ENCODE measurements around the gene PPT2. TPM values are rescaled to one million over a fixed set of nuclear protein-coding genes. Genes with fewer than 3 reads are reported as not detected.

The PPT2 gene, protein sequence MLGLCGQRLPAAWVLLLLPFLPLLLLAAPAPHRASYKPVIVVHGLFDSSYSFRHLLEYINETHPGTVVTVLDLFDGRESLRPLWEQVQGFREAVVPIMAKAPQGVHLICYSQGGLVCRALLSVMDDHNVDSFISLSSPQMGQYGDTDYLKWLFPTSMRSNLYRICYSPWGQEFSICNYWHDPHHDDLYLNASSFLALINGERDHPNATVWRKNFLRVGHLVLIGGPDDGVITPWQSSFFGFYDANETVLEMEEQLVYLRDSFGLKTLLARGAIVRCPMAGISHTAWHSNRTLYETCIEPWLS
- total RNA-seq, result 10 to 100 TPM in 1 of 2 experiments, 1 to 10 TPM in 1; 9.9 to 10.1 TPM

GRCh38 chr6:32153564-32154513, at the start of gene PPT2:
Gene PPT2, plus strand, starts transcription at chr6:32154141. Its CDS starts 454 bp downstream, at chr6:32154595.
- H3K4me1 Mint-ChIP-seq, result peaks cover 45% of the 10 kb centered on the region
- peak within 1 kb of the TSS; percentile 92 for H3K27ac Mint-ChIP-seq
- DNase-seq, result peak; percentile 88
- peaks cover 19% of the 10 kb centered on the region for H3K36me3 Mint-ChIP-seq (ENCODE audit: low read depth)
- H3K4me3 Mint-ChIP-seq, result peak within 1 kb of the TSS; percentile 91
- H3K27me3 Mint-ChIP-seq, result peaks cover 11% of the 10 kb centered on the region
- ATAC-seq, result peak; percentile 76
- H3K9me3 Mint-ChIP-seq (ENCODE audit: low read depth), result no peaks in the 10 kb centered on the region
- intact Hi-C loops (cut with DNase I, micrococcal nuclease), result loop anchor here (1.0 to 10.0 kb wide), 9 partner anchors 23 to 195 kb away; partner anchors contain the start of genes FKBPL (in 2 of the 2), AGPAT1 (in 1 of the 2) and SKIC2 (in 1 of the 2)
- ChIA-PET POLR2A (no interaction called here), CTCF (interaction anchor here (0.6 to 1.2 kb wide), 4 partner anchors 25 to 40 kb away, joined by 3 to 6 read pairs (median 3); no protein-coding TSS in a partner anchor)

DNA sequence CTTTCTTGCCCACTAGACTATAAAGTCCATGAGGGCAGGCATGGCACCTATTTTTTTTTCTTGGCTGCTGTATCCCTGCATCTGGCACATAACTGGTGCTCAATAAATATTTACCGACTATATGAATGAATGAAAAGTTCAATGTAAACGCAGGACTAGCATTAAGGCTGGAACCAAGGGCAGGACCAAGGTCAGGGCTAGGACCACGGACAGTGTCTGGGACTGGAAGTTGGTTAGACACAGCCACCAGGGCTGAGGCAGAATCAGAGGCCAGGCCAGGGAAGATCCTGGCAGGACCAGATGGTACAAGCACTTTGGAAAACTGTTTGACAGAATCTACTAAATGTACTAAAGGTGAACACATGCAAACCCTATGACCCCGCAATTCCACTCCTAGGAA, 48.5 kb upstream of the PPT2 start:
- POLR2A ChIA-PET, result no interaction called here
- peaks cover 20% of the 10 kb centered on the region for H3K4me1 Mint-ChIP-seq
- intact Hi-C loops (cut with DNase I, micrococcal nuclease), result no loop called here
- DNase-seq (no peak), ATAC-seq (no peak)
- H3K27me3 Mint-ChIP-seq, result peaks cover 10% of the 10 kb centered on the region
- no peaks in the 10 kb centered on the region for H3K36me3 Mint-ChIP-seq (ENCODE audit: low read depth)
- H3K9me3 Mint-ChIP-seq (ENCODE audit: low read depth), result no peaks in the 10 kb centered on the region
- CTCF ChIA-PET, result interaction anchor here (0.6 kb wide), 1 partner anchor 202 kb away, joined by 3 read pairs; no protein-coding TSS in a partner anchor
- H3K4me3 Mint-ChIP-seq, result no peak overlapping the region
- H3K27ac Mint-ChIP-seq, result no peak overlapping the region

- H3K27me3 Mint-ChIP-seq, result peaks cover 10% of the 10 kb centered on the region
- POLR2A ChIA-PET, result no interaction called here
- no peak overlapping the region for H3K27ac Mint-ChIP-seq
- H3K36me3 Mint-ChIP-seq (ENCODE audit: low read depth), result no peaks in the 10 kb centered on the region
- intact Hi-C loops (cut with DNase I, micrococcal nuclease), result no loop called here
- H3K4me3 Mint-ChIP-seq, result no peak overlapping the region
- no peak for DNase-seq
- CTCF ChIA-PET, result interaction anchor here (1.5 kb wide), 2 partner anchors 10 to 11 kb away, joined by 3 to 6 read pairs; no protein-coding TSS in a partner anchor
- no peaks in the 10 kb centered on the region for H3K9me3 Mint-ChIP-seq (ENCODE audit: low read depth)
- no peak for ATAC-seq
- H3K4me1 Mint-ChIP-seq, result peaks cover 20% of the 10 kb centered on the region
Measured at GRCh38 chr6:32107406-32107805, 46.5 kb upstream of the PPT2 start.

DNA sequence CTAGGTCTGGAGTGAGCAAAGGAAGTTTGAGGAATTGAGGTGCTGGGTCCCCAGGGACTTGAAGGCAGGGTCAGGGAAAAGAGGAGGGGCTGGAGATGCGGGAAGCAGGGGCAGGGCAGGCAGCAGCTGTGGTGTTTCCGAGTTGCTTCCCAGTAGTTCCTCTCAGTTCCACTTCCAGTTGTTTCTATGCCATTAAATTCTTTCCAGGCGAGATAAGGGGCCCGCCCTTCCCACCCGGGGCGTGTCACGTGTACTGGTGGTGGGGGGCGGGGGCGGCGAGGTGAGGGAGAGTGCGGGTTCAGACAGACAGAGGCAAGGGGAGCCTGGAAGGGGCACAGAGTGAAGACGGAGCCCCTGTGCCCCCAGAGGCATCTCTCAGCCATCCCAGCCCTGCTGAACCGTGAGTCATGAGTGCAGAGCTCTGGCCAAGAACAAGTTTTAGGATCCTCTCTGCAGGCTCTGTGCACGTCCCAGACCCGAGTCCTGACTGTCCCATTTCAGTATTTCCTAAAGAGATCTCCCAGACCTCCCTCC, 45.8 kb upstream of the PPT2 start:
- ATAC-seq, result peak; percentile 37
- Mint-ChIP-seq H3K9me3 (ENCODE audit: low read depth) (no peaks in the 10 kb centered on the region), H3K4me3 (no peak overlapping the region), H3K36me3 (ENCODE audit: low read depth) (no peaks in the 10 kb centered on the region), H3K4me1 (peaks cover 20% of the 10 kb centered on the region), H3K27ac (no peak overlapping the region), H3K27me3 (peaks cover 10% of the 10 kb centered on the region)
- CTCF ChIA-PET, result interaction anchor here (1.2 to 1.5 kb wide), 2 partner anchors 11 kb away, joined by 3 to 5 read pairs; no protein-coding TSS in a partner anchor
- POLR2A ChIA-PET, result interaction anchor here (0.5 kb wide), 1 partner anchor 16 kb away, joined by 3 read pairs; no protein-coding TSS in a partner anchor
- no peak for DNase-seq
- intact Hi-C loops (cut with DNase I, micrococcal nuclease), result no loop called here

DNA sequence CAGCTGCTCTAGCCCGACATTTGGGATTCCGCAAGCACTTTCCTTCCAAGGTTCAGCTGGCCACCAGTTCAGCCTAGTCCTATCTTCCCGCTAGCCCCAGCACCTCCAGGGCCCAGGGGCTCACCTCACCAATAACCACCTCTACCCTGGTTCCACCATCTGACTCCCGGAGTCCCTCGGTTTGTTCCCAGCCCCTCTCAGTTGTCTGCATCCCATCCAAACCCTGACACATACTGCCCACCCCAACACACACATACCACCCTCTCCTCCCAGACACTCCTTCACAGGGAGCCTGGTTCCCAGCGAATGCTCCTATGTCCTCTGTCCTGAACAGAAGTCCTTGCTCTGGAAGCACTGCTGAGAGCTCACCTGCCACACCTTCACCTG, 45.2 kb upstream of the PPT2 start:
- no peak overlapping the region for H3K4me3 Mint-ChIP-seq
- POLR2A ChIA-PET, result no interaction called here
- no peak for DNase-seq
- intact Hi-C loops (cut with DNase I, micrococcal nuclease), result no loop called here
- H3K27ac Mint-ChIP-seq, result no peak overlapping the region
- H3K9me3 Mint-ChIP-seq (ENCODE audit: low read depth), result no peaks in the 10 kb centered on the region
- peaks cover 20% of the 10 kb centered on the region for H3K4me1 Mint-ChIP-seq
- ATAC-seq, result no peak
- no peaks in the 10 kb centered on the region for H3K36me3 Mint-ChIP-seq (ENCODE audit: low read depth)
- CTCF ChIA-PET, result interaction anchor here (1.2 kb wide), 1 partner anchor 10 kb away, joined by 5 read pairs; no protein-coding TSS in a partner anchor
- peaks cover 8% of the 10 kb centered on the region for H3K27me3 Mint-ChIP-seq

- H3K27ac Mint-ChIP-seq, result no peak within 1 kb of the TSS
- ChIA-PET POLR2A (no interaction called here), CTCF (interaction anchor here (1.2 kb wide), 1 partner anchor 10 kb away, joined by 5 read pairs; no protein-coding TSS in a partner anchor)
- intact Hi-C loops (cut with DNase I, micrococcal nuclease), result no loop called here
- peak; percentile 43 for ATAC-seq
- H3K4me1 Mint-ChIP-seq, result peaks cover 20% of the 10 kb centered on the region
- no peak for DNase-seq
- no peaks in the 10 kb centered on the region for H3K36me3 Mint-ChIP-seq (ENCODE audit: low read depth)
- no peaks in the 10 kb centered on the region for H3K9me3 Mint-ChIP-seq (ENCODE audit: low read depth)
- H3K27me3 Mint-ChIP-seq, result peaks cover 8% of the 10 kb centered on the region
- H3K4me3 Mint-ChIP-seq, result no peak within 1 kb of the TSS
Measured at GRCh38 chr6:32109114-32109764, 44.7 kb upstream of the PPT2 start, which contains the start of gene TNXB. Gene TNXB, minus strand, starts transcription at chr6:32109338. Its CDS starts 11,140 bp downstream, at chr6:32098198.

GRCh38 chr6:32109765-32110160, 44.2 kb upstream of the PPT2 start:
- DNase-seq (no peak), ATAC-seq (no peak)
- Mint-ChIP-seq H3K4me1 (peaks cover 22% of the 10 kb centered on the region), H3K27me3 (peaks cover 8% of the 10 kb centered on the region), H3K36me3 (ENCODE audit: low read depth) (peaks cover 2% of the 10 kb centered on the region), H3K27ac (no peak overlapping the region), H3K4me3 (no peak overlapping the region), H3K9me3 (ENCODE audit: low read depth) (no peaks in the 10 kb centered on the region)
- ChIA-PET CTCF (interaction anchor here (0.6 to 1.2 kb wide), 2 partner anchors 9 to 16 kb away, joined by 3 to 5 read pairs; no protein-coding TSS in a partner anchor), POLR2A (no interaction called here)
- intact Hi-C loops (cut with DNase I, micrococcal nuclease), result no loop called here

- ChIA-PET POLR2A (no interaction called here), CTCF (interaction anchor here (0.6 kb wide), 3 partner anchors 15 to 146 kb away, joined by 3 read pairs; no protein-coding TSS in a partner anchor)
- Mint-ChIP-seq H3K27me3 (peaks cover 8% of the 10 kb centered on the region), H3K9me3 (ENCODE audit: low read depth) (no peaks in the 10 kb centered on the region), H3K27ac (no peak overlapping the region), H3K4me3 (no peak overlapping the region), H3K4me1 (peaks cover 25% of the 10 kb centered on the region), H3K36me3 (ENCODE audit: low read depth) (peaks cover 3% of the 10 kb centered on the region)
- ATAC-seq (no peak), DNase-seq (no peak)
- intact Hi-C loops (cut with DNase I, micrococcal nuclease), result no loop called here
Measured at GRCh38 chr6:32110632-32111031, 43.3 kb upstream of the PPT2 start.

DNA sequence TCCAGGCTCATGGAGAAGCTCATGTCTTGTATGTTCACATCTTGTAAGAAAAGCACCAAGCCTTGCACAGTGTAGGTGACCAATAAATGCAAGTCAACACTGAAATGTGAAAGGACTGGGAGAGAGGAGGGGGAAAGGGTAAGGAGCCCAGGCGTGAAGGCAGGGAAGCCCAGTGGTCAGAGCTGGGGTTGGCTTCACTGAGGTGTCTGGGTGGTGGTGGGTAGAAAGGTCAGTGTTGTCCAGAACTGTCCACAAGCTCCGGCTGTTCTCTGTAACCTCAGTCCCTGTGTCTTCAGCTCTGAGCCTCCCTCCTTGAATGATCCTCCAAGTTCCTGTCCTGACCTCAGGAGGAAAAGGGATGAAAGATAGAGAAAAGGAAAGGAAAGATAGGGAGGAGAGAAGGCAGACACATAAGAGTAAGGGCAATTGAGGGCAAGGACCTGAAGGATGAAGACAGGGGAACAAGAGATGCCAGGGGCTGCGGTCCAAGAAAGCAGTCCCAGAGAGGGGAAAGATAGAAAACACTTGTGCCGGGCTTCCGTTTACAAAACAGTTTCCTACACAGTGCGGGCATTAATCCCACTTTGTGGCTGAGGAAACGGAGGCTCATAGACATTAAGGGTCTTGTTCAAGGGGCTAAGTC, 42.4 kb upstream of the PPT2 start:
- H3K9me3 Mint-ChIP-seq (ENCODE audit: low read depth), result no peaks in the 10 kb centered on the region
- H3K4me1 Mint-ChIP-seq, result peaks cover 25% of the 10 kb centered on the region
- ChIA-PET CTCF (no interaction called here), POLR2A (no interaction called here)
- intact Hi-C loops (cut with DNase I, micrococcal nuclease), result no loop called here
- DNase-seq (no peak), ATAC-seq (no peak)
- peaks cover 5% of the 10 kb centered on the region for H3K27me3 Mint-ChIP-seq
- peaks cover 5% of the 10 kb centered on the region for H3K36me3 Mint-ChIP-seq (ENCODE audit: low read depth)
- H3K27ac Mint-ChIP-seq, result no peak overlapping the region
- no peak overlapping the region for H3K4me3 Mint-ChIP-seq

DNA sequence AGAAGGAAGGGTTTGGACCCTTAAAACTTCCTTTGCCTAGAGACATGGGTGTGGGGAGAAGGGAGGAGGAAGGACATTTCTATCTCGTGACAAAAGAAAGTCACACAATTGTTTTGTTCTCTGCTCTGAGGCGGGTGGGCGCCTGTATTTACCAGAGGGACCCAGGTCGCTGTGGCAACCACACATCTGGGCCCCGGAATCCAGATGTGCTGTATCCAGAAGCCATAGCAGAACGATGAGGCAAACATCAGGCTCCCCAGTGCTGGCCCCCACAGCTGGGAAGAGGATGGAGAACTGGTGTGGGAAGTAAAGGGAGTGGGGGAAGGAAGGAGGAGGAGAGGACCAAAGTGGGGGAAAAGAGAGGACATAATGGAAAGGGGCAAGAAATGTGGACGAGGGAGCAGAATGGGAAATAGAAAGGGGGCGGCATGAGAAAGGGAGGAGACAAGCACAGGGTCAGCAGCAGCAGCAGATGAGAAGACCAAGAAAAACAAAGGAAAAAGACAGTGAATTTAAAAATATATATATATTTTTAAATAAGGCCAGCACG, 41.4 kb upstream of the PPT2 start:
- H3K27me3 Mint-ChIP-seq, result peaks cover 5% of the 10 kb centered on the region
- POLR2A ChIA-PET, result no interaction called here

More for the DNA sequence above, 41.4 kb upstream of the PPT2 start:
- ATAC-seq, result no peak
- H3K9me3 Mint-ChIP-seq (ENCODE audit: low read depth), result no peaks in the 10 kb centered on the region
- peaks cover 6% of the 10 kb centered on the region for H3K36me3 Mint-ChIP-seq (ENCODE audit: low read depth)
- H3K4me3 Mint-ChIP-seq, result no peak overlapping the region
- DNase-seq, result no peak
- CTCF ChIA-PET, result no interaction called here
- peaks cover 25% of the 10 kb centered on the region for H3K4me1 Mint-ChIP-seq
- H3K27ac Mint-ChIP-seq, result no peak overlapping the region
- intact Hi-C loops (cut with DNase I, micrococcal nuclease), result no loop called here

Data from activated CD4-positive, alpha-beta T cell treated with anti-CD3 and anti-CD28 coated beads for 36 hours (primary cell).